ENCODE data around the gene CYTIP.

GRCh38 chr2:157428500-157429175 is 15.3 kb downstream of the CYTIP start:
- TF ChIP-seq JUND (CRISPR knock-in tag; IDR thresholded peaks at IDR 0.05) (no peak), EZH2 (conservative IDR thresholded peaks at IDR 0.05; ENCODE audit: low read depth, low read length) (no peak), ELF1 (CRISPR knock-in tag; IDR thresholded peaks at IDR 0.05) (no peak), ZNF569 (CRISPR knock-in tag; IDR thresholded peaks at IDR 0.05; ENCODE audit: borderline replicate concordance) (no peak)
